SK-N-SH (cell line): ENCODE data around the gene OR2A14.

Experiments used
- EP300 ChIP-seq, 2 experiments: IDR thresholded peaks; 2 replicates each; pipeline versions ENCODE4 v1.4.0 to v1.6.1; 2012; ENCODE audit warnings: borderline replicate concordance in 1 of 2, low read depth in 1 of 2, low read length in 1 of 2
- FOXM1 ChIP-seq: IDR thresholded peaks from 2 replicates; pipeline ENCODE4 v1.4.0; 2012; ENCODE audit warnings: low read depth, mild to moderate bottlenecking
- JUND ChIP-seq: IDR thresholded peaks from 2 replicates; pipeline ENCODE4 v1.4.0; 2012
- POLR2AphosphoS5 ChIP-seq: IDR thresholded peaks from 2 replicates; pipeline ENCODE4 v1.6.1; 2012; ENCODE audit warnings: low read depth, low read length
- RCOR1 ChIP-seq: fragments of 150-350 bp; IDR thresholded peaks from 2 replicates; pipeline ENCODE4 v1.6.1; 2017; ENCODE audit warnings: antibody characterized with exemption, low read length
- SIN3A ChIP-seq: IDR thresholded peaks from 2 replicates; pipeline ENCODE4 v1.6.1; 2012; ENCODE audit warnings: low read depth, mild to moderate bottlenecking, low read length, moderate library complexity, borderline replicate concordance
- TF ChIP-seq, protein P1 (sequence below): fragments of 200-600 bp; sonication (generic); IDR thresholded peaks from 2 replicates; pipeline ENCODE4 v1.6.1; 2017; ENCODE audit warnings: antibody characterized with exemption, mild to moderate bottlenecking, moderate library complexity
- TF ChIP-seq, protein P2 (sequence below): IDR thresholded peaks from 2 replicates; pipeline ENCODE4 v1.4.0; 2012; ENCODE audit warnings: low read depth
- TF ChIP-seq, protein P3 (sequence below): IDR thresholded peaks from 2 replicates; pipeline ENCODE4 v1.6.1; 2012; ENCODE audit warnings: mild to moderate bottlenecking, low read depth, low read length, moderate library complexity

DNA sequence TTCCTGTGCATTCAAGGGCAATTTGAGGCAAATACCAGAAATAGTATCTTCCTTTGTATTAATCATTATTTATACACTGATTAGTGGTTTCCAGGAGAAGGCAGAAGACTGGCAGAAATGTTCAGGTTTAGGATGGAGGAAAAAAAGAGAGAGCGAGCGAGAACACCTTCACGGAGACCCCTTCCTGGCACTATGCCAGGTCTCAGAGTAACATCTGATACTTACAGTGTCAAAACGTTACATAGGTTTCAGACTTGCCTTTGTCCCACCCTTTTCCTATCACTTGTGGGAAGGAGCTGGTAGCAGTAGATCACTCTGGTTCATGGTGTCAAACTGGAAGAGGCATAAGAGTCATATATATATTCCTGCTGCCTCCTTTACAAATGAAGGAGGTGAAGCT is 36.2 kb upstream of the OR2A14 start:
- TF ChIP-seq FOXM1 (no peak), SIN3A (no peak), EP300 (IDR thresholded peaks at IDR 0.05; ENCODE audit: borderline replicate concordance in 1 of 2, low read depth in 1 of 2, low read length in 1 of 2) (no peak), POLR2AphosphoS5 (no peak), JUND (no peak), RCOR1 (no peak)
- TF ChIP-seq, protein P1, sequence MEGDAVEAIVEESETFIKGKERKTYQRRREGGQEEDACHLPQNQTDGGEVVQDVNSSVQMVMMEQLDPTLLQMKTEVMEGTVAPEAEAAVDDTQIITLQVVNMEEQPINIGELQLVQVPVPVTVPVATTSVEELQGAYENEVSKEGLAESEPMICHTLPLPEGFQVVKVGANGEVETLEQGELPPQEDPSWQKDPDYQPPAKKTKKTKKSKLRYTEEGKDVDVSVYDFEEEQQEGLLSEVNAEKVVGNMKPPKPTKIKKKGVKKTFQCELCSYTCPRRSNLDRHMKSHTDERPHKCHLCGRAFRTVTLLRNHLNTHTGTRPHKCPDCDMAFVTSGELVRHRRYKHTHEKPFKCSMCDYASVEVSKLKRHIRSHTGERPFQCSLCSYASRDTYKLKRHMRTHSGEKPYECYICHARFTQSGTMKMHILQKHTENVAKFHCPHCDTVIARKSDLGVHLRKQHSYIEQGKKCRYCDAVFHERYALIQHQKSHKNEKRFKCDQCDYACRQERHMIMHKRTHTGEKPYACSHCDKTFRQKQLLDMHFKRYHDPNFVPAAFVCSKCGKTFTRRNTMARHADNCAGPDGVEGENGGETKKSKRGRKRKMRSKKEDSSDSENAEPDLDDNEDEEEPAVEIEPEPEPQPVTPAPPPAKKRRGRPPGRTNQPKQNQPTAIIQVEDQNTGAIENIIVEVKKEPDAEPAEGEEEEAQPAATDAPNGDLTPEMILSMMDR = no peak
- TF ChIP-seq, protein P2, sequence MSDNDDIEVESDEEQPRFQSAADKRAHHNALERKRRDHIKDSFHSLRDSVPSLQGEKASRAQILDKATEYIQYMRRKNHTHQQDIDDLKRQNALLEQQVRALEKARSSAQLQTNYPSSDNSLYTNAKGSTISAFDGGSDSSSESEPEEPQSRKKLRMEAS = no peak
- TF ChIP-seq, protein P3, sequence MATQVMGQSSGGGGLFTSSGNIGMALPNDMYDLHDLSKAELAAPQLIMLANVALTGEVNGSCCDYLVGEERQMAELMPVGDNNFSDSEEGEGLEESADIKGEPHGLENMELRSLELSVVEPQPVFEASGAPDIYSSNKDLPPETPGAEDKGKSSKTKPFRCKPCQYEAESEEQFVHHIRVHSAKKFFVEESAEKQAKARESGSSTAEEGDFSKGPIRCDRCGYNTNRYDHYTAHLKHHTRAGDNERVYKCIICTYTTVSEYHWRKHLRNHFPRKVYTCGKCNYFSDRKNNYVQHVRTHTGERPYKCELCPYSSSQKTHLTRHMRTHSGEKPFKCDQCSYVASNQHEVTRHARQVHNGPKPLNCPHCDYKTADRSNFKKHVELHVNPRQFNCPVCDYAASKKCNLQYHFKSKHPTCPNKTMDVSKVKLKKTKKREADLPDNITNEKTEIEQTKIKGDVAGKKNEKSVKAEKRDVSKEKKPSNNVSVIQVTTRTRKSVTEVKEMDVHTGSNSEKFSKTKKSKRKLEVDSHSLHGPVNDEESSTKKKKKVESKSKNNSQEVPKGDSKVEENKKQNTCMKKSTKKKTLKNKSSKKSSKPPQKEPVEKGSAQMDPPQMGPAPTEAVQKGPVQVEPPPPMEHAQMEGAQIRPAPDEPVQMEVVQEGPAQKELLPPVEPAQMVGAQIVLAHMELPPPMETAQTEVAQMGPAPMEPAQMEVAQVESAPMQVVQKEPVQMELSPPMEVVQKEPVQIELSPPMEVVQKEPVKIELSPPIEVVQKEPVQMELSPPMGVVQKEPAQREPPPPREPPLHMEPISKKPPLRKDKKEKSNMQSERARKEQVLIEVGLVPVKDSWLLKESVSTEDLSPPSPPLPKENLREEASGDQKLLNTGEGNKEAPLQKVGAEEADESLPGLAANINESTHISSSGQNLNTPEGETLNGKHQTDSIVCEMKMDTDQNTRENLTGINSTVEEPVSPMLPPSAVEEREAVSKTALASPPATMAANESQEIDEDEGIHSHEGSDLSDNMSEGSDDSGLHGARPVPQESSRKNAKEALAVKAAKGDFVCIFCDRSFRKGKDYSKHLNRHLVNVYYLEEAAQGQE = no peak
